MV-4-11 (cell line): Measurements from ENCODE around the gene BLTP2.
"Not testable (repeated sequence)": the region's sequence is repeated elsewhere in the genome, so short reads cannot be mapped to it uniquely, and the experiment has no call there.

Experiments used
- DNase-seq: peaks from one replicate; lab custom pipeline; 2025; lab: John Stamatoyannopoulos, UW

The BLTP2 gene

DNA sequence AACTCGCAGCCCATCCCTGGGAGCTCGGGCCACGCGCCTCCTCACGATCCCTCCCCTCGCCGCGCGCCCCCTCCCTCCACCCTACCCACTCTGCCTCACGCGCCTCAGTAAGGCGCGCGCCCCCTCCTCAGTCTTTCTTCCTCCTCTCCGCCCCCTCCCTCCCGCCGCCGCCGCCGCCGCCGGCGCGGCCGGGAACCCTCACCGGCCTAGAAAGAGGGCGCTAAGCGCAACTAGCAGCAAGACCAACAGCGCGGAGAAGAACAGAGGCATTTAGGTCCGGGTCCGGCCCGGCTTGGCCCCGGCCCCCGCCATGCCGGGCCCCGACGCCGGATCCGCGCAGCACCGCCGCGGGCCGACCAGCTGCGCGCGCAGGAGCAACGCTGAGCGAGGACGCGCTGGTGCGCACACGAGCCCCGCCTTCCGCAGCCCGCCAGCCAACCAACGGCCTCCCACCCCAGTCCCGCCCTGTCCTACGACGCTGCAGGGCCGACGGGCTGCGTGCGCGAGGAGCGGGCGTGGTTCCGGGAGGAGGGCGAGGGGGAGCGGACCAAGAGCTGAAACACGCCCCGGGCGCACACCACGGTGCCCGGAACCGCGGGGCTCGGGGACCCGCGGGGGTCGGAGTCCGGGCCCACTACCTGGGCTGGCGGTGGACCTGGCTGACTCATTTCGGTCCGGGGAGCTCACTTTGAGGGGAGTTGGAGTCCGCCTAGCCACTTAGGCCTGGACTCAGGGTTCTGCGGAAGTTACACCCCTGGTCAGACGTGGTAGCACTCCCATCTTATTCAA lies at the start of gene BLTP2:
TSS of gene BLTP2 (minus strand) at position 372 of the 789 bp plus-strand sequence. CDS start at position 270, 102 bp downstream.
- peak; percentile 90 for DNase-seq

DNA sequence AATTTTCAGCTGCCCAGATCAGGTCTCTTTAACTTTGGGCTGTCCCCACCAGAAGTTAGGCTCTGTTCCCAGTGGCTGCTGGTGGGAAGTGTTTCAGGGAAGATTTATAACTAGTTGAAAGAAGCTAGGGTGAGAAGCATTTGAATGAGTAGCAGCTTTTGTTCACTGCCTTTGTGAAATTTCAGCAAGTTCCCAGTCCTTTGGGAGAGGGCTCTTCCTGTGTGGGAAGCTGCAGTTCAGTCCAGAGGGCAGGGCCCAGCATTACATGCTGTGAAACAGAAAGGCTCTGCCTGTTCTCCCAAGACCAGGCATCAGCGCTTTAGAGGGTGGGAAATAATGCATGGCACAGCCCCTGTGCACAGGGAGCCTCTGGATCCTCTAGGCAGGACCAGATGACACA lies 48.9 kb upstream of the BLTP2 start:
- DNase-seq: no peak

DNA sequence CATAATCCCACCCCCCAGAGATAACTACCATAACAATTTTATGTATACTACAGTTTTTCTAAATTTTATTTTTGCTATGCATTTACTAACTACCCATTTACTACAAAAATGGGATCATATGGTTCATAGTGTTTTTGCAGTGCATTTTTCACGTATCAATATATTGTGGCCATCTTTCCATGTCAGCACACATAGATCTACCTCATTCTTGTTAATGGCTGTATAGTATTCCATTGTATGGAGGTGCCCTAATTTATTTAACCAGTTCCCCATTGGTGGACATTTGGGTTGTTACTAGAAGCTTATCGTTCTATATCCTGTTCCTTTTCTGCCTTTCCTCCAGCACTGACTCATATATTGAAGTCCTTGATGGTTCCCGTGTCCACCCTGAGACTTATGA lies 44.1 kb upstream of the BLTP2 start:
- no peak for DNase-seq

DNA sequence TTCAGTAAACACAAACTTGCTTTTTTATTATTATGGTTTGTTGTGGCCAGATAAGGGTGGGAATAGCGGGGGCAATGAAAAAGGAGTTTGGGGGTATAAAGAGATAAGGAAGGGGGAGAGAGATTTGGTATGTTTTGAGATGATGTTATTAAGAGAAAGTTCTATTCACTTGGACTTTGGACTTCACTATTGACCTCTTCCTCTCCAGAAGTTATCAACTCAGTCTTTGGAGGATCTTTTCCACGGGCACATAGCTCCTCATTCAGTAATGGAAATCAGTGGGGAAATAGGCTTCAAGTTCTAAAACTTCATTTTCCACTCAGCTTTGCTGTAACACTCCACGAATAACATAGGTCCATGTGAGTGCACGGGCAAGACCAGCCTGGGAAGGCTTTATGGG lies 43.5 kb upstream of the BLTP2 start:
- DNase-seq: no peak

DNA sequence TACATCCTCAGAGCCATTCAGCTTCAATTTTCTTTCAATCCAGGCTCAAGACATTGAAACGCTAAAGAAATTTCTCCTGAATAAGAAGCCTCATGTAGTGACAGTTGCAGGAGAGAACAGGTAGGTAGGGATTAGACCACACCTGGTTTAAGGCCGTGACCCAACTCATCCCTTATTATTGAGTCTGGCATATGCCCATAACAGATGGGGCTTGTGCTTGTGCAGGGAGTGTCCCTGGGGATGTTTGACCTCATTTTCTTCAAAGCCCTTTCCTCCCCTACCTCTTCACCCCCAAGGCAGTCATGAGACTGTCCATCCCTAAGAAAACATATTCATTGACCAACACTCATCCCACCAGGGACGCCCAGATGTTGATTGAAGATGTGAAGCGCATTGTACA lies 41.3 kb upstream of the BLTP2 start:
- DNase-seq: no peak

DNA sequence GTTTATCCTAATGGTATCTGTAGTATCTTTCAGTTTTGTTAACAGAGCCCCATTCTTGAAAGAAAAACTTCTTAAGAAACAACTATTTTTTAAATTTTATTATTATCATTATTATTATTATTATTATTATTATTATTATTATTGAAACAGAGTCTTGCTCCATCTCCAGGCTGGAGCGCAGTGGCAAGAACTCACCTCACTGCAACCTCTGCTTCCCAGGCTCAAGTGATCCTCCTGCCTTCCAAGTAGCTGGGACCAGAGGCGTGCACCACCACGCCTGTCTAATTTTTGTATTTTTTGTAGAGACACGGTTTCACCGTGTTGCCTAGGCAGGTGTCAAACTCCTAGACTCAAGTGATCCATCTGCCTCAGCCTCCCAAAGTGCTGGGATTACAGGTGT lies 40.4 kb upstream of the BLTP2 start:
- no peak for DNase-seq

DNA sequence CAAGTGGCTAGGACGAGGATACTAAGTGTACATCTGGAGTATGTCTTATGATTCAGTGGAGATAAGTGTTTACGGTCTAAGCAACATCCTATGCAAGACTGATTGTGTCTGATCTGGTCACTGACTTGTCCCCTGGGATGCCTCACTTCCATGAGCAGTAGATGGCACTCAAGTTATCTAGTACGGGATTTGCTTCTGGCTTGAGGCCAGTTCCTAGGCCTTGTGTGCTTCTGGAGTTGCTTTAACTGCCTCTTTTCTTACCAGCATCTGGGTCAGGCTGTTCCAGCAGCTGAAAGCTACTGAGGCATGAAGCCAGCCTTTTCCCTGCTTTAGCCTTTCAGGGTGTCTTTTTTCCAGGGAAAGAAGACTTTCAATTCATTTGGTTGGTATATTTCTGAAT lies 40.0 kb upstream of the BLTP2 start:
- DNase-seq: no peak

DNA sequence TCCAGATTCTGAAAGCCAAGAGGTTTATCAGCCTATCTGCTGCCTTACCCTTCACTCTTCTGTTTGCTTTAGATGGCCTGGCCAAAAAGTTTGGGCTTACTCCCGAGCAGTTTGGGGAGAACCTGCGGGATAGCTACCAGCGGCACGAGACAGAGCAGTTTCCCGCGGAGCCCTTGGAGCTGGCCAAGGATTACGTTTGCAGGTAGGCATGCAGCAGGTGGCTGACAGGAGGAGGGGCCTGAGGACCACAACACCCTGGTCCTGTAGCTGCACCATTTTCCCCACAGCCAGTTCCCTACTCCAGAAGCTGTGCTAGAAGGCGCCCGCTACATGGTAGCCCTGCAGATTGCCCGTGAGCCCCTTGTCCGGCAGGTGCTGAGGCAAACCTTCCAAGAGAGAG lies 37.7 kb upstream of the BLTP2 start:
- no peak for DNase-seq

DNA sequence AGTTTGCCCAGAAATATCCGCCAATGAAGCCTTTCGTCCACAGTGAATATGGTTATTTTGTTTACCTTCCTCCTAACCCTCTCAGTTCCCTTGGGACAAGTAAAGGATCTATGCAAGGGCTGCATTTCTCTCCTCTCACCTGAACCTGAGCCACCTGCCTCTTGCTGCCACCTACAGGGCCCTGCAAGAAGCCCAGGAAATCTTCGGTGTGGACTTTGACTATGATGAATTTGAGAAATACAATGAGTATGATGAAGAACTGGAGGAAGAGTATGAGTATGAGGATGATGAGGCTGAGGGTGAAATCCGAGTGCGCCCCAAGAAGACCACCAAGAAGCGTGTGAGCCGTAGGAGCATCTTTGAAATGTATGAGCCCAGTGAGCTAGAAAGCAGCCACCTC lies 31.0 kb upstream of the BLTP2 start:
- no peak for DNase-seq

DNA sequence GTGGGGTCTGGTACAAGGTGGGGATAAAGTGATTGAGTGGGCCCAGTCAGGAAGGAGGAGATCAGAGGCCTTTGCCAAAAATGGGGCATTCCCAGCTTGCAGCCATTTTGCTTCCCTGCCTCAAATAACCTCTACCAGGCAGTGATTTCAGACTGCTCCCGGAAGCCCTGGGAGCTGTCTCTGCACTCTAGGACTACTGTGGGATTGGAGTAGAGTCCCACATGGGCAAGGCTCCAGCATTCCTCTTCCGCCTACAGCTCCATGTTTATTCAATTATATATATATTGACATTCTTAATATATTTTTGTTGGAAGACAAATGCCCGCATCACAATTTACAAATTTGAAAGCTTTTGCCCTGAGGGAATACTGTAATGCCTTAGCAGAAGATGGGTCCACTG lies 30.5 kb upstream of the BLTP2 start:
- no peak for DNase-seq

DNA sequence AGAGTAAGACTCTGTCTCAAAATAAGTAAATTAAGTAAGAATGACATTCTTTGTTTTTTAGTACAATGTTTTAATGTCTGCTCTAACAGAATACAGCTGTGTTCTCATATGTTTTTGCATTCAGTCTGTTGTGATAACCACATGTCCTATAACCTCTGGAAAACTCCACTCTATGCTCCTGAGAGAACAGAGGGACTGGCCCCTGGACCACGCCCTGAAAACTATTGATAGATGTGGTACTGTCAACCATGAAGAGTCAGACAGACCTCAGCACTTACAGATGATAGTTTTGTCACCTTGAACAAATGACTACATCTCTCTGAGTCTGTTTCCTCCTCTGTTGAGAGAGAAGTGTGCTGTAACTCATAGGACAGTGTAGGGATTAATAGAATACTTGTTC lies 25.0 kb upstream of the BLTP2 start:
- DNase-seq: no peak

DNA sequence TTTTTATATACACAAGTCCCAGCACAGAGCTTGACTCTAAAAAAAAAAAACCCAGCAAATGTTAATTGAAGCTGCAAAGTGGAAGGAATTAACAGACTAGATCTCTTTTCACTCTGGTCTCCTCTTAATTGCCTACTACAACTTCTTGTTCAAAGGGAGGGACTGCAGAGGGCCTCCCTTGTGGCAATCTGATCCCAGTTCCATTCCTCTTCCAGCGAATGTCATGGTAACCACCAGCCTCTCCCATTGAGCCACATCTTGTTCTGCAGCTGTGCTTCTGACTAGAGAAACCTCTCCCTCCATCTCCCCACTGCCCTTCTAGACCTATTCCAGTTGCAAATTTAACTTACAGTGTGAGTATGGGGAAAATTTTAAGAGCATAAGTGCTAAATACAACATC lies 22.9 kb upstream of the BLTP2 start:
- no peak for DNase-seq

DNA sequence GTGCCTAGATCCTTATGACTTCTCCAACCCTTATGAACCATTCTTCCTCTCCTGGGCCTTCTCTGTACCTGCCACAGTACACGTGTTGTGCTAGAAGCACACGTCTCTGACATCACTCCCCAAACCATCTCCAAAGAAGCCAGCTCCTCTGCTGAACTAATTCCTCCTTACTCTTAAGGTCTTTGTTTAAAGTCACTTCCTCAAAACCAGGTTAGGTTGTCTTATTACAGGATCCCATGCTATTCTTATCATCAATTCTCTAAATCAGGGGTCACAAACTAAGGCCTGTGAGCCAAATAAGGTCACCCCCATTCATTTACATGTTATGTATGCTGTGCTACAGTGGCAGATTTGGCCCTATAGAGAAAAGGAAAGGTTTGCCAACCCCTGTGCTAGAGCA lies 21.0 kb upstream of the BLTP2 start:
- peak; percentile 50 for DNase-seq

DNA sequence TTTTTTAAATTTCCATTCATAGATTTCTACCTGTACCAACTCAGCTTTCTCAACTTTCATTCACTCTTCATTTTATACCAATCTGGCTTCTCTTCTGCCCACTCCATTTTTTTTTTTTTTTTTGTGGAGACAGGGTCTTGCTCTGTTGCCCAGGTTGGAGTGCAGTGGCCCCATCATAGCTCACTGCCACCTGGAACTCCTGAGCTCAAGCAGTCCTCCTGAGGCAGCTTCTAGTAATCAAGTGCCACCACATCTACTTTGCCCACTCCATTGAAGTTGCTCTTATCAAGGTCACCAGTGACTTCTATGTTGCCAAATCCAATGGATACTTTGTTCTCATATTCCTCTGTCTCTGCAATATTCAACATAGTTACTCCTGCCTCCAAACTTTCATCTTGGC lies 18.8 kb upstream of the BLTP2 start:
- no peak for DNase-seq

DNA sequence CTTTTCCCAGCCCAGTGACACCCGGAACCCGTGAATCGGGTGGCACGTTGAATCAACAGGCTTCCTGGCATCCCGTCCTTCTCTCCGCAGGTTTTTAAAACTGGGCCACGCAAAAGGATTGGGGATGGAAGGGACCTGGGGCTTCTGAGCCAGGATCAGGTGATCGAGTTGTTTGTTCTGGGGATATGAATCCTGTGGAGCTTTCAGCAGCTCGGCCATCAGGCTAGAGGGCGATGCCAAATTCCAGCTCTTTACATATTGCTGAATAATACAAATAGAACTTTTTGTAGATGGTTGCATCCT lies 17.5 kb upstream of the BLTP2 start:
- no peak for DNase-seq

DNA sequence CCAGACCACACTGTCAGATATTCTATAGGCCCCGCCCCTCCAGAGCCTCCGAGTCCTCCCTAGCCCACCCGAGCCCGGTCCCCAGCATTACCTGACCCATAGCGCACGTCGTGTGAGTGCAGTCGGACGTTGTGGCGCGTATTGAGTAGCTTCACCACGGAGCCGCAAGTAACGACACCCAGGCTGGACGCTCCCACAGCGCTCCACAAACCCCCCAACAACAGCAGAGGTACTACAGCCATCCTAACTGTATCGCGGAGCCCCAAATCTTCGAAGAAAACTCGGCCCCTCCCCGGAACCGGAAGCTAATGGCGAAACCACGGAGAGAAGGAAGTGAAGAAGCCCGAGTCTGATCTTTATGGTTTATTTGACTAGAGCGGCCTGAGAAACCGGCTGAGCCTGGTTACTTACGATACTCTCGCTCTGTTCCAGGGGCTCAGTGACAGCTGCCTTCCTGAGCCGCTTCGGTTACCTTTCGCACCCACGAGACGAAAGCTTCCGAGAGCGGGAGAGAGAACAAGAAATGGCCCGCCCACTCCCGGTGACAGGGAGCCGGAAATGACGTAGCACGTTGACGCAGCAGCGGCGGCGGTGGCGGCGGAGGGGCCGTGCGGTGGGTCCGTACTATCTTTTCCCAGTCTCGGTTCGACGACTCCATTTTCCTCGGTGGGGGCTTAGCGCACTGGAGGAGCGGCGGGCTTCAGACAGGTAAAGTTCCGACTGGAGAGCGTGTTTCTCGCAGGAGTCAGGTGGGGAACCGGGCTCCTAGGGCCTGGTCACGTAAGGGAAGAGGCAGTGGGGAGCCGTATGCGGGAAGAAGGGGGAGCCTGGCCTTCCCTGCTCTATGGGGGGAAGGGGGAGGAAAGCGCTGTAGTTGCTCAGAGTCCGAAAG lies 16.9 kb upstream of the BLTP2 start, which contains the start of the genes SDF2 and SUPT6H:
TSS of gene SDF2 (minus strand) at position 272 of the 892 bp plus-strand sequence. CDS start at position 242, 30 bp downstream.
TSS of gene SUPT6H (plus strand) at position 571 of the 892 bp plus-strand sequence. CDS start 11,197 bp downstream, outside the sequence.
- DNase-seq: peak; percentile 86

DNA sequence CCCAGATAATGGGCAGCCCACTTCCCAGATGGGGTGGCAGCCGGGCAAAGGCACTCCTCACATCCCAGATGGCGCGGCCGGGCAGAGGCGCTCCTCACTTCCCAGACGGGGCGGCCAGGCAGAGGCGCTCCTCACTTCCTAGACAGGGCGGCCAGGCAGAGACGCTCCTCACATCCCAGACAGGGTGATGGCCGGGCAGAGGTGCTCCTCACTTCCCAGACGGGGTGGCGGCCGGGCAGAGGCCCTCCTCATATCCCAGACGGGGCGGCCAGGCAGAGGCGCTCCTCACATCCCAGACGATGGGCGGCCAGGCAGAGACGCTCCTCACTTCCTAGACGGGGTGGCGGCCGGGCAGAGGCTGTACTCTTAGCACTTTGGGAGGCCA lies 14.5 kb upstream of the BLTP2 start:
- not testable (repeated sequence) for DNase-seq

DNA sequence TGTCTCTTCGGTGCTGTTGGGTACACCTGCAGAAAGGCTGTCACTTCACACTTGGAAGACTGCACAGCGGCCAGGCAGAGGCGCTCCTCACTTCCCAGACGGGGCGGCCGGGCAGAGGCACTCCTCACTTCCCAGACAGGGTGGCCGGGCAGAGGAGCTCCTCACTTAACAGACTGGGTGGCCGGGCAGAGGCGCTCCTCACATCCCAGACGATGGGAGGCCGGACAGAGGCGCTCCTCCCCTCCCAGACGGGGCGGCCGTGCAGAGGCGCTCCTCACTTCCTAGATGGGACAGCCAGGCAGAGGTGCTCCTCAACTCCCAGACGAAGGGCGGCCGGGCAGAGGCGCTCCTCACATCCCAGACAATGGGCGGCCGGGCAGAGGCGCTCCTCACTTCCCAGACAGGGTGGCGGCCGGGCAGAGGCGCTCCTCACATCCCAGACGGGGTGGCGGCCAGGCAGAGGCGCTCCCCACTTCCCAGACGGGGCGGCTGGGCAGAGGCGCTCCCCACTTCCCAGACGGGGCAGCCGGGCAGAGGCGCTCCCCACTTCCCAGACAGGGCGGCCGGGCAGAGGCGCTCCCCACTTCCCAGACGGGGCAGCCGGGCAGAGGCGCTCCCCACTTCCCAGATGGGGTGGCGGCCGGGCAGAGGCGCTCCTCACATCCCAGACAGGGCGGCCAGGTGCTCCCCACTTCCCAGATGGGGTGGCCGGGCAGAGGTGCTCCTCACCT lies 14.0 kb upstream of the BLTP2 start:
- not testable (repeated sequence) for DNase-seq

DNA sequence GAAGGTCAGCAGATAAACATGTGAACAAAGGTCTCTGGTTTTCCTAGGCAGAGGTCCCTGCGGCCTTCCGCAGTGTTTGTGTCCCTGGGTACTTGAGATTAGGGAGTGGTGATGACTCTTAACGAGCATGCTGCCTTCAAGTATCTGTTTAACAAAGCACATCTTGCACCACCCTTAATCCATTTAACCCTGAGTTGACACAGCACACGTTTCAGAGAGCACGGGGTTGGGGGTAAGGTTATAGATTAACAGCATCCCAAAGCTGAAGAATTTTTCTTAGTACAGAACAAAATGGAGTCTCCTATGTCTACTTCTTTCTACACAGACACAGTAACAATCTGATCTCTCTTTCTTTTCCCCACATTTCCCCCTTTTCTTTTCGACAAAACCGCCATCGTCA lies 13.4 kb upstream of the BLTP2 start:
- DNase-seq: not testable (repeated sequence)

DNA sequence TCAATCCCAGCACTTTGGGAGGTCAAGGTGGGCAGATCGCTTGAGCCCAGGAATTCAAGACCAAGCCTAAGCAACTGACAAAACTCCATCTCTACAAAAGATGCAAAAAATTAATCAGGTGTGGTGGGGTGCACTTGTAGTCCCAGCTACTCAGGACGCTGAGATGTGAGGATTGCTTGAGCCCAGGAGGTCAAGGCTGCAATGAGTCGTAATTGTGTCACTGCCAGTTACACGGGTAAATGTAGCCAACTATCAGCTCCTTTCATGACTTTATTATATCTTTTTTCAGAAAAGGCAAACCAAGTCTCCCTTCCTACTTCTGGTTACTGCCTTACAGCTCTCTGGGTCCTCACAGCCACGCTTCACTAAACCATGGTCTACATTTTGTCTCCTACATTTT lies 12.8 kb upstream of the BLTP2 start:
- no peak for DNase-seq

DNA sequence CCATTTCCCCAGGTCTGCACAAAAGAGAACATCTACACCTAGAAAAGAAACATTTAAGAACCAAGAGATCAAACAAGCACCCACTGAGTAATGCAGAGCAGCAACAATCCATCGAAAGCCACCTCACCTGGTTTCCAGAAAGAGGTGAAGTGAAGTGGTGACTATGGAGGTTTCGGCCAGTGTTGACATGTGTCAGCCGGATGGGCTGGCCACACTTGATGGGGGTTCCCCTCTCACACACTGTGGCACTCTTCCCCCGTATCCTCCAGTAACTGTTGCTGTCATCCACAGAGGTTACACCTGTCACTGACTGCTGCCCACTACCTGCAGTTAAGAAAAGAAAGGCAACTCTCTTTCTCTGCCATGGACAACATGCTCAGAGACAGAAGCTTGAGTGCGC lies 10.2 kb upstream of the BLTP2 start:
- DNase-seq: no peak

DNA sequence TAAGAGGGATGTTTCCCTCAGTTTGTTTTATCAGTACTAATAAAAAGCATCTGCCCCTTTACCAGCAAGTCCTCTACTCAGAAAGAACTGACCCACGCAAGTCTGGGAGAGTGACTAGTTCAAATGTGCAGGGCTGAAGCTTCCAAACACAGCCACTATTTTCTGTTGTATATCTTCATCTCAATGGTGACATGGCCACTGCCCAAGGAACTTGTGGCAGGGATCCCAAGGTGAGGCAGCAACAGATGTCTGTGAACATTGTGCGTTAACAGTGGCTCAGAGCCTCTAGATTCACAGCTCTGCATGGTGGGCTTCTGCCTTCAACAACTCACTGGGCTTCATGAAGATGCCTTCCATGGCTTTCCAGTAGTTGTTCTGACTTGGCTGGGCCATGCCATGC lies 3.7 kb upstream of the BLTP2 start:
- no peak for DNase-seq
